ENCODE measurements around the gene ADGRL1.
"Not testable (repeated sequence)": the region's sequence is repeated elsewhere in the genome, so short reads cannot be mapped to it uniquely, and the experiment has no call there.

DNA sequence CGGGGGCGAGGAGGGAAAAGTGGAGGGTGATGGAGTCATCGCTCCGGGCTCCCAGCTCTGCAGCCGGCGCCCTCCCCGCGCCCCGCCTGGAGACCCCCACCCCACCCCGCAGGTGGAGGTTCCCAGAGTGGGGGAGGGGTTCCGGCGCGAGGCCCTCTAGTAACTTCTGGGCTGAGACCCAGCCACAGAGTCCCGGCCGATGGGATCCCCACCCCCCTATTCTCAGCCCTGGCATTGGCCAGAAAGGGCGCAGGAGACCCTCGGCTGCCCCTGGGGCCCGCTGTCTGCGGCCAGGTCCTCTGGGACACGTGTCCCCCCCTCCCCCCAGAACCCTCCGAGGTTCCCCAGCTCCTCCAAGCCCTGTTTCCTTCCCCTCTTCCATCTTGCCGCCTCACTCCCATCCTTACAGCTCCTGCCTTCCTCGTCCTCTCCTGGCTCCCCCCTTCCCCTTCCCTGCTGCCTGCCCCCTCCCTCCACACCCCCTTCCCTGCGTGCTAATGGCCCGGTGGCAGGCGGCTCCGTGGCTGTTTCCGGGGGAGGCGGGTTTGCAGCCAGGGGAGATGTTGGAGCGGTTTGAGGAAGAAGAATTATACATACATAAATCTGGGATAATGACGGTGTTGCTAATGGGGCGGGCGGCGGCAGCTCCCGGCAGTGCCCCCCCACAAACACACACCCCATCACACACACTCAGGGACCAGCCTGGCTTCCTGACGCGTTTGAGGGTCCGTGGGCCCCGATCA lies 43.2 kb upstream of the ADGRL1 start:
- TF ChIP-seq POLR2A (IDR thresholded peaks at IDR 0.05), result not testable (repeated sequence)
- TF ChIP-seq, protein P1, sequence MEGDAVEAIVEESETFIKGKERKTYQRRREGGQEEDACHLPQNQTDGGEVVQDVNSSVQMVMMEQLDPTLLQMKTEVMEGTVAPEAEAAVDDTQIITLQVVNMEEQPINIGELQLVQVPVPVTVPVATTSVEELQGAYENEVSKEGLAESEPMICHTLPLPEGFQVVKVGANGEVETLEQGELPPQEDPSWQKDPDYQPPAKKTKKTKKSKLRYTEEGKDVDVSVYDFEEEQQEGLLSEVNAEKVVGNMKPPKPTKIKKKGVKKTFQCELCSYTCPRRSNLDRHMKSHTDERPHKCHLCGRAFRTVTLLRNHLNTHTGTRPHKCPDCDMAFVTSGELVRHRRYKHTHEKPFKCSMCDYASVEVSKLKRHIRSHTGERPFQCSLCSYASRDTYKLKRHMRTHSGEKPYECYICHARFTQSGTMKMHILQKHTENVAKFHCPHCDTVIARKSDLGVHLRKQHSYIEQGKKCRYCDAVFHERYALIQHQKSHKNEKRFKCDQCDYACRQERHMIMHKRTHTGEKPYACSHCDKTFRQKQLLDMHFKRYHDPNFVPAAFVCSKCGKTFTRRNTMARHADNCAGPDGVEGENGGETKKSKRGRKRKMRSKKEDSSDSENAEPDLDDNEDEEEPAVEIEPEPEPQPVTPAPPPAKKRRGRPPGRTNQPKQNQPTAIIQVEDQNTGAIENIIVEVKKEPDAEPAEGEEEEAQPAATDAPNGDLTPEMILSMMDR (IDR thresholded peaks at IDR 0.05), result not testable (repeated sequence)

Data from right lobe of liver (tissue), 4 donors.